HG03342 (cell line): ENCODE data around the gene ASPSCR1.

Experiments used
- ATAC-seq: cut with Tn5 transposase; IDR thresholded peaks from one replicate; pipeline ENCODE4 v1.9.1; 2021; ENCODE audit warnings: mild to moderate bottlenecking, moderate library complexity; ENCODE audit not compliant: unreplicated experiment

Gene ASPSCR1

GRCh38 chr17:82011617-82012187 lies 34.3 kb downstream of the ASPSCR1 start:
- ATAC-seq: no peak

GRCh38 chr17:82012261-82012639 lies 34.8 kb downstream of the ASPSCR1 start:
- no peak for ATAC-seq

GRCh38 chr17:82012640-82013295 lies 35.3 kb downstream of the ASPSCR1 start:
- no peak for ATAC-seq

GRCh38 chr17:82013341-82013740 lies 35.9 kb downstream of the ASPSCR1 start:
- no peak for ATAC-seq

GRCh38 chr17:82013772-82014321 lies 36.4 kb downstream of the ASPSCR1 start:
- no peak for ATAC-seq

- no peak for ATAC-seq
Observed at GRCh38 chr17:82014432-82014831, 37.0 kb downstream of the ASPSCR1 start.

- no peak for ATAC-seq
Observed at GRCh38 chr17:82014971-82015310, 37.5 kb downstream of the ASPSCR1 start.

- ATAC-seq: no peak
Observed at GRCh38 chr17:82015311-82015971, 38.0 kb downstream of the ASPSCR1 start.

- ATAC-seq: no peak
Observed at GRCh38 chr17:82016061-82016874, 38.8 kb downstream of the ASPSCR1 start.

- ATAC-seq: no peak
Observed at GRCh38 chr17:82016875-82017459, 39.5 kb downstream of the ASPSCR1 start.

GRCh38 chr17:82017612-82018151 lies 40.3 kb downstream of the ASPSCR1 start:
- ATAC-seq: no peak

- ATAC-seq: no peak
Observed at GRCh38 chr17:82018152-82018988, 40.9 kb downstream of the ASPSCR1 start.

- ATAC-seq: no peak
Observed at GRCh38 chr17:82018989-82019689, 41.7 kb downstream of the ASPSCR1 start.

- ATAC-seq: no peak
Observed at GRCh38 chr17:82019690-82020571, 42.5 kb downstream of the ASPSCR1 start.

- ATAC-seq: no peak
Observed at GRCh38 chr17:82020572-82021106, 43.2 kb downstream of the ASPSCR1 start.

- ATAC-seq: no peak
Observed at GRCh38 chr17:82021107-82021899, 43.9 kb downstream of the ASPSCR1 start.

- ATAC-seq: no peak
Observed at GRCh38 chr17:82021900-82022309, 44.5 kb downstream of the ASPSCR1 start.
